Measurements from ENCODE around the gene ZNF512.

The ZNF512 gene

GRCh38 chr2:27655155-27655951 lies 72.5 kb downstream of the ZNF512 start:
- H3K36me3 ChIP-seq (ENCODE audit: control insufficient read depth, insufficient read depth, low read length) = peaks cover 90% of the 10 kb centered on the region
- no peak overlapping the region for H3K4me3 ChIP-seq (ENCODE audit: low read depth, low read length)
- no peaks in the 10 kb centered on the region for H3K27me3 ChIP-seq (ENCODE audit: control insufficient read depth, insufficient read depth, low read length)
- H3K4me1 ChIP-seq (ENCODE audit: control insufficient read depth, insufficient read depth, low read length) = no peaks in the 10 kb centered on the region
- H3K9ac ChIP-seq (ENCODE audit: low read length) = no peak overlapping the region
- H3K27ac ChIP-seq (ENCODE audit: low read depth, low read length) = 0 out of 2 replicates have a peak overlapping the region, but pooled peaks have one; percentile 7
- H3K9me3 ChIP-seq (ENCODE audit: control insufficient read depth, insufficient read depth, low read depth, low read length) = no peaks in the 10 kb centered on the region

GRCh38 chr2:27661371-27661770 lies 78.5 kb downstream of the ZNF512 start:
- Histone ChIP-seq H3K9me3 (ENCODE audit: control insufficient read depth, insufficient read depth, low read depth, low read length) (no peaks in the 10 kb centered on the region), H3K4me1 (ENCODE audit: control insufficient read depth, insufficient read depth, low read length) (peaks cover 4% of the 10 kb centered on the region; the same call in 1 of the 2 replicates), H3K9ac (ENCODE audit: low read length) (no peak overlapping the region), H3K36me3 (ENCODE audit: control insufficient read depth, insufficient read depth, low read length) (peaks cover 56% of the 10 kb centered on the region), H3K4me3 (ENCODE audit: low read depth, low read length) (no peak overlapping the region), H3K27me3 (ENCODE audit: control insufficient read depth, insufficient read depth, low read length) (no peaks in the 10 kb centered on the region), H3K27ac (ENCODE audit: low read depth, low read length) (no peak overlapping the region)

- H3K4me3 ChIP-seq (ENCODE audit: low read depth, low read length) = peak within 1 kb of the TSS; percentile 89
- H3K27me3 ChIP-seq (ENCODE audit: control insufficient read depth, insufficient read depth, low read length) = no peaks in the 10 kb centered on the region
- H3K36me3 ChIP-seq (ENCODE audit: control insufficient read depth, insufficient read depth, low read length) = peaks cover 49% of the 10 kb centered on the region
- H3K9me3 ChIP-seq (ENCODE audit: control insufficient read depth, insufficient read depth, low read depth, low read length) = no peaks in the 10 kb centered on the region
- peaks cover 4% of the 10 kb centered on the region; the same call in 1 of the 2 replicates for H3K4me1 ChIP-seq (ENCODE audit: control insufficient read depth, insufficient read depth, low read length)
- peak within 1 kb of the TSS; percentile 87 for H3K9ac ChIP-seq (ENCODE audit: low read length)
- H3K27ac ChIP-seq (ENCODE audit: low read depth, low read length) = peak within 1 kb of the TSS; percentile 75
These were observed 80.7 kb downstream of the ZNF512 start, which contains the start of the genes SLC4A1AP and SUPT7L for GRCh38 chr2:27663285-27664153. SLC4A1AP (plus strand) TSS chr2:27663889; CDS start chr2:27663915, 26 bp downstream. SUPT7L (minus strand) TSS chr2:27663614; CDS start chr2:27662192, 1,422 bp downstream.

GRCh38 chr2:27664154-27664574 lies 81.3 kb downstream of the ZNF512 start:
- Histone ChIP-seq H3K4me3 (ENCODE audit: low read depth, low read length) (peak overlapping the region; percentile 89), H3K27ac (ENCODE audit: low read depth, low read length) (peak overlapping the region; percentile 75; the same call in 1 of the 2 replicates), H3K9ac (ENCODE audit: low read length) (peak overlapping the region; percentile 87), H3K27me3 (ENCODE audit: control insufficient read depth, insufficient read depth, low read length) (no peaks in the 10 kb centered on the region), H3K36me3 (ENCODE audit: control insufficient read depth, insufficient read depth, low read length) (peaks cover 53% of the 10 kb centered on the region), H3K9me3 (ENCODE audit: control insufficient read depth, insufficient read depth, low read depth, low read length) (no peaks in the 10 kb centered on the region), H3K4me1 (ENCODE audit: control insufficient read depth, insufficient read depth, low read length) (peaks cover 4% of the 10 kb centered on the region; the same call in 1 of the 2 replicates)

- Histone ChIP-seq H3K4me3 (ENCODE audit: low read depth, low read length) (peak overlapping the region; percentile 89), H3K27me3 (ENCODE audit: control insufficient read depth, insufficient read depth, low read length) (no peaks in the 10 kb centered on the region), H3K27ac (ENCODE audit: low read depth, low read length) (no peak overlapping the region), H3K9me3 (ENCODE audit: control insufficient read depth, insufficient read depth, low read depth, low read length) (no peaks in the 10 kb centered on the region), H3K36me3 (ENCODE audit: control insufficient read depth, insufficient read depth, low read length) (peaks cover 52% of the 10 kb centered on the region), H3K9ac (ENCODE audit: low read length) (peak overlapping the region; percentile 87), H3K4me1 (ENCODE audit: control insufficient read depth, insufficient read depth, low read length) (peaks cover 4% of the 10 kb centered on the region; the same call in 1 of the 2 replicates)
These were observed 82.0 kb downstream of the ZNF512 start for GRCh38 chr2:27664622-27665363.

GRCh38 chr2:27667446-27667845 lies 84.6 kb downstream of the ZNF512 start:
- H3K36me3 ChIP-seq (ENCODE audit: control insufficient read depth, insufficient read depth, low read length) = peaks cover 36% of the 10 kb centered on the region

GRCh38 chr2:27671235-27671634 lies 88.4 kb downstream of the ZNF512 start:
- Histone ChIP-seq H3K27me3 (ENCODE audit: control insufficient read depth, insufficient read depth, low read length) (no peaks in the 10 kb centered on the region), H3K4me1 (ENCODE audit: control insufficient read depth, insufficient read depth, low read length) (no peaks in the 10 kb centered on the region), H3K4me3 (ENCODE audit: low read depth, low read length) (no peak overlapping the region), H3K9me3 (ENCODE audit: control insufficient read depth, insufficient read depth, low read depth, low read length) (no peaks in the 10 kb centered on the region), H3K27ac (ENCODE audit: low read depth, low read length) (no peak overlapping the region), H3K36me3 (ENCODE audit: control insufficient read depth, insufficient read depth, low read length) (peaks cover 60% of the 10 kb centered on the region), H3K9ac (ENCODE audit: low read length) (no peak overlapping the region)

More at GRCh38 chr2:27667446-27667845, 84.6 kb downstream of the ZNF512 start:
- Histone ChIP-seq H3K9me3 (ENCODE audit: control insufficient read depth, insufficient read depth, low read depth, low read length) (no peaks in the 10 kb centered on the region), H3K9ac (ENCODE audit: low read length) (no peak overlapping the region), H3K4me1 (ENCODE audit: control insufficient read depth, insufficient read depth, low read length) (peaks cover 3% of the 10 kb centered on the region; the same call in 1 of the 2 replicates), H3K4me3 (ENCODE audit: low read depth, low read length) (no peak overlapping the region), H3K27me3 (ENCODE audit: control insufficient read depth, insufficient read depth, low read length) (no peaks in the 10 kb centered on the region), H3K27ac (ENCODE audit: low read depth, low read length) (no peak overlapping the region)

Measured in HUES6 (cell line).